Measurements from ENCODE around the gene G6PC2.
"Not testable (repeated sequence)": the region's sequence is repeated elsewhere in the genome, so short reads cannot be mapped to it uniquely, and the experiment has no call there.

Gene G6PC2

GRCh38 chr2:168907940-168908662 lies 7.0 kb downstream of the G6PC2 start:
- DNase-seq: no peak

DNA sequence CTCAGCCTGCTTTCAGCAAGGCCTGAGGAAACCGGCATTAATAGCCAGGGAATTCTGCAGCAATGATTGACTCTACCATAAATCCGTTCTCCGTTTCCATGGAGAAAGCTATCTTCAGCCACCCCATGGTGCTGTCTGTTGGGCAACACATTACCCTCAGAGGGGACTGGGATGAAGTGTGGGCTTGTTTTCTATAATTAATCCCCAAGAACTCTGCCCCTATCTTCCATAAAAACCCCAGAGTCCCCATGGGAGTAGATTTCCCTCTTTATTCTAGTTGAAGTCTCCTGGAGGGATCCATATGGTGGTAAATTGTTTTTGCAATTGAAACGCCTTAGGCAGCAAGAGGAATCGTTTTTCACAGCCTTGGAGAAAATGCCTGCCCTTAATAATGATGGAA lies 9.2 kb downstream of the G6PC2 start:
- no peak for DNase-seq

GRCh38 chr2:168912466-168912865 lies 11.4 kb downstream of the G6PC2 start:
- peak; percentile 31 for DNase-seq

DNA sequence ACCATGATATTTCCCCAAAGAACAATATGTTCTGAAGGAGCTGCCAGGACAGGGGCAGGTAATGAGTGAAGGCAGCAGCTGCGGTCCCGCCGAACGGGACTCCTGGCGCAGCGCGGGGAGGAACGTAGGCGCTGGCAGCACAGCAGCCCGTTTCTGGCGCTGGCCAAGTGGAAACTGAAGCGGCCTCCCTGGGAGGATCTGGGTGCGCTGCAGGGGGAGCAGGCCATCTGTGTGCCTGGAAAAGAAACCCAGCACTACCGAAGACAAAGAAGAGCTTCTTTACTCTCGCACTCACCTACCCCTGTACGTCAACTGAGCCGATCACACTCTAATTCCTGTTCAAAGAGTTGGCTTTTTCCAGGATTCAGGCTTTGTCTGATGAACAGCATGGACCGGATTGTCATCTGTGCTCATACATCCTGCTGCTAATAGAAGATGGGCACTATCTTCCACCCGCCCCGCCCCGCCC lies 11.8 kb downstream of the G6PC2 start:
- DNase-seq: peak; percentile 36

DNA sequence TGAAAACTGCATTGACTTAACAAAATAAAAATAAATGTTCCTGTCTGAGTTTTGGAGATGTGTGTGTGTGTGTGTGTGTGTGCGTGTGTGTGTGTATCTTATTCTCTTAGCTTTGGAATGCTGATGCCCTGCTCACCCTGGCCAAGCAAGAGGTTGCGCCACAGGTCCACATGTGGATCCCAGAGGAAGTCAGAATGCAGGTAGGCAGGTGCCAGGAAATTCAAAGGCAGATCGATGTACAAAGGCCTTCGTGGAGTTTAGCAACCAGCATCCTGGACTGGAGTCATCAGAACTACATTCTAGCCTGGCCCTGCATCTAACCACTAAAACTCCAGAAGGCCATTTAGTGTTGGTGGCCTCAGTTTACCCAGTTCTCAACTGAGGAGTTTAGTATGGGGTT lies 12.4 kb downstream of the G6PC2 start:
- no peak for DNase-seq

DNA sequence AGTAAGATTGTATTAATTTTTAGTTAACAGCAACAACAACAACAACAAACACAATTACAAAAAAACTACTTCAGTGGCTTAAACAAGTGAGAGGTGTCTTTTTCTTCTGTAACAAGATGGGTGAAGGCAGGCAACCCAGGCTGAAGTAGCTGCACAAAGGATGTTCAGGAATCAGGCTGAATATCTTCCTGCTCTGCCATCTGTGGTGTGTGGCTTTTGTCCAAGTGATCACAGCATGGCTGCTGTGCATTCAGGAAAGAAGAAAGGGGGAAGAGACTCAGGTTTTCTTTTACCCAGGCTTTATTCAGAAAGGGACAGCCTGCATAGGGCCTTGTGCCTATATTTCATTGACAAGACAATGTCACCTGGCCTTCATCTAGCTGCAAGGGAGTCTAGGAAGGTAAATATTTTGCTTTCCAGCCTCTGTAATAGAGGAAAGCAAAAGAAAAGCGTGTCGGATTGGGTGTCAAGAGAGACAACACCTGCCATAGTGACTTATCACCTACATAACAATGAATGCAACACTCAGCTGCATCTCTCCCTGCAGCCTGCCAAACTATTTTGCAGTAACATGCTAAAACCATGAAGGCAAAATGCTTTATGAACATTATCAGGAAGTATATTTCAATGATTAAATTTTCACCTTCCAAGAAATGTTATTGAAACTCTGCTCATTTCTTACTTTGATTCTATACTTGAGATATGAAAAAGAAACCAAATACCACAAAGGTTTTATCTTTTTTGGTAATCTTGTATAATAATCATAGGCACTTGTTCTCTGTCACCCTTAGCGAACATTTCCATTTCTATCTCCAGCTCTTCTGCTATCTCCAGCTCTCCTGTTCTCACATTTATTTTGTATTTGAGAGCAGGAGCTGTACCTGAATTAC lies 14.6 kb downstream of the G6PC2 start:
- no peak for DNase-seq

- no peak for DNase-seq
Observed at GRCh38 chr2:168916331-168916675, 15.2 kb downstream of the G6PC2 start.

DNA sequence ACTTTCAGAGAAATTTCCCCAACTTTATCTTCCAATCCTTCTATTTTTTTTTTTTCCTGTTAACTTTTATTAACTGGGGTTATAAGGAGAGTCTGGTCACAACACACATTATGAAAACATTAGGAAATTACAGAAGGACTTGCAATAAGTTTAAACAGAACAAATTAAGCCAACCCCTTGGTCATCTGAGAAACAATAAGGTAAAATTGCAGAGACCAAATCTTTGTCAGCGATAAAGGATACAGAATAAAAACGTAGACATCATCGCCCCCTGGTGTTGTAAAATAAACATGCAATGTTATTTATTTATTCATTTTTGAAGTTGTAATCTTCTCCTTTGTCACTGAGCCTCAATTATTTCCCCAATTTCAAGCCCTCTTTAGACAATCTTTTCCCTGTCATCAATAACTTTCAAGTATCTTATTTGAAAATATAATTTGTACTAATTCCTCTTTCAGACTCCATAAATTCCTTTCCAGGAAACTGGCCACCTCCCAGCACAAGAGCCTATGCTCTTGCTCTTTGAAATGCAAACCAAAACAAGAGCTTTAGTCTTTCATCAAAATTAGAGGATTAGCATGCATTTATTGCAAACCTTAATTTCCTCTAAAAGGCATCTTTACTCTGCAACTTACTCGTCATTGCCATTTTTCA lies 19.5 kb downstream of the G6PC2 start:
- no peak for DNase-seq

DNA sequence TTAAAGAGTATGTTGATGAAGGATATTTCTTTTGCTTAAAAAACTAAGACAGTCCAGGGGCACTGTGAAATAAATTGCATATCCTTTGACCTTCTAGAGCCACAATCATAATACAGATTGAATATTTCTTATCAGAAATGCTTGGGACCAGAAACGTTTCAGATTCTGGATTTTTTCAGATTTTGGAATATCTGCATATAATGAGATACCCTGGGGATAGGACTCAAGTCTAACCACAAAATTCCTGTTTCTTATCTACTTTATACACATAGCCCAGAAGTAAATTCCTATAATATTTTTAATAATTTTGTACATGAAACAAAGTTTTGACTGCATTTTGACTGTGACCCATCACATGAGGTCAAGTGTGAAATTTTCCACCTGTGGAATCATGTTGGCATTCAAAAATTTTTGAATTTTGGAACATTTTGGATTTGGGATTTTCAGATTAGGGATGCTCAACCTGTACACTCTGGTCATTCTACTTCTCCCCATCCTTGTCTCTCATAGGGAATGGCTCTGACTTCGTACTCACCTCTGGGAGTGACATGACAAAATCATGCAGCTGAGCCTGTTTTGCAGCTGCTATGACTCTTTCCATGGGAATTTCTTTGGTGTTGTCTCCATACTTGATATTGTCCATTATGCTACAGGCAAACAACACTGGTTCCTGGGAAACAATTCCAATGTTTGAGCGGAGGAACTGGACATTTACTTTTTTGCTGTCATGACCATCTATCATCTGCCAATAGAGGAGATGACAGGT lies 25.7 kb downstream of the G6PC2 start:
- DNase-seq: no peak

GRCh38 chr2:168928113-168928831 lies 27.2 kb downstream of the G6PC2 start:
- DNase-seq: no peak

GRCh38 chr2:168929031-168929430 lies 27.9 kb downstream of the G6PC2 start:
- no peak for DNase-seq

DNA sequence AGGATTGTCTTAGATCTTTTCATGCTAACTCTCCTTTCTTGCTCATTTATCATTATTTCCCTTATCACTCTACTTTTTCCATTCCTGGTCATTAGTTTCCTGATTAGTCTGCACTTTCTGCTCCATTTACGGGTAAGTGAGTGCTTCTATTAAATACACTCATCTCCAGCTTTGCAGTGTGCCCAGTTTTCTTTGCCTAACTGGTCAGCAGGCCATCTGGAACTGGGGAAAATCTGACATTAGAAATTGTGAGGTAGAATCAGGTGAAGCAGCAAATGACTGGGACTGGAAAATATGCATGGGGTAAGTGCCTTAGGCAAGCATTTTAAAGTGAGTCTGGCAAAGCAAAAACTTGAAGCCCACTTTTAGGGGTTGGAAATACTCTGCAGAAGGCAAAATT lies 29.2 kb downstream of the G6PC2 start:
- DNase-seq: no peak

DNA sequence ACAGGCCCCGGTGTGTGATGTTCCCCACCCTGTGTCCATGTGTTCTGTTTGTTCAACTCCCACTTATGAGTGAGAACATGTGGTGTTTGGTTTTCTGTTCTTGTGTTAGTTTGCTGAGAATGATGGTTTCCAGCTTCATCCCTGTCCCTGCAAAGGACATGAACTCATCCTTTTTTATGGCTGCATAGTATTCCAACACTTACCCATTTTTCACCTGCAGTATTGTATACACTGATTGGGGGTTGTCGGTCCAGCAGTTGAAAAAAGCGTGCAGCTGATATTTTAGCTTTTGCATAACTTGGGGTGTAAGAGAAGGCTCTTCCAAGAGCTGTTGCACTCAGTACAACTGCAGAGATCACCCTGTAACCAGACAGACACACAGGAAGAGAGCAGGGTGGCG lies 31.1 kb downstream of the G6PC2 start:
- not testable (repeated sequence) for DNase-seq

GRCh38 chr2:168934826-168935225 lies 33.7 kb downstream of the G6PC2 start:
- DNase-seq: no peak

DNA sequence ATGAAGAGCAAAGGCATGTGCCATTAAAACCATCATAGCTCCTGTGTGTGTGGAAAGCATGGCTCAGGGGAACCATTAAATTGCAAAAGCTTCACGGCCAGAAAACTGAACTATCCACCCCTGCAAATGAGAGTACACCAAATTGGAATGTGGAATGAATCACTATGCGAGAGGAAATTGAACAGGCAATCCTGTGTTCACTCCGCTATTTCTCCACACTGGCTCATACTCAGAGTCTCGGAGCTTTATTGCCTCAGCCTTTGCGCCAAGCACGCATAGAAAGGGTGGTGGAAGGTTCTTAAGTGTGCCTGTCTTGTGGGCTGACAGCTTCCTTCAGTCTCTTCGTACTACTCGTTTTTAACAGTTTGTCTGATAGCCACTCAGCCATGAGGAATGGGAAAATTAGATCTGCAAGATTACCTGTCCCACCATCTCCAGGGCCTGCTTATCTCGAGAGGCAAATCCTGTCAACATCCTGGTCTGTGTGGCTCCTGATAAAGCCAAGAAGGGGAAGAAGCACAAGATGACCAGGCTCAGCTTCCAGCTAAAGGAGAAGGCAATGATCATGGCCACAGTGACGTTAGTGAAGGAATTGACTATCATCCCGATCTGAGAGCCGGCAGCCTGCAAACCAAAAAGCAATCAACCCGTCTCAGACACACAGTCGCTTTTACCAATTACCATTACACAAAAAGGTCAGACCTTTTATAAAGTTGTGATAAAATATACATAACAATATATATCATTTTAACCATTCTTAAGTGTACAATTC lies 34.9 kb downstream of the G6PC2 start:
- DNase-seq: no peak

- no peak for DNase-seq
Observed at GRCh38 chr2:168939061-168939460, 38.0 kb downstream of the G6PC2 start.

DNA sequence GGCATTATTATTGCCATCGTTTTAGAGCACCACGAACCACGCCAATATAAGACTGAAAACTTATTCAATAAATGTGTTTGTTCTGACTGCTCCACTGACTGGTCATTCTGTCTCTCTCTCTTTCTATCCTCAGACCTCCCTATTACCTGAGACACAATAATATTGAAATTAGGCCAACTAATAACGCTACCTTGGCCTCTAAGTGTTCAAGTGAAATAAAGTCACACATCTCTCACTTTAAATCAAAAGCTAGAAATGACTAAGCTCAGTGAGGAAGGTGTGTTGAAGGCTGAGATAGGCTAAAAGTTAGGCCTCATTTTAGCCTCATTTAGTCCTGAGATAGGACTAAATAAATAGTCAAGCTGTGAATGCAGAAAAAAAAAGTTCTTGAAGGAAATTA lies 38.8 kb downstream of the G6PC2 start:
- DNase-seq: no peak

DNA sequence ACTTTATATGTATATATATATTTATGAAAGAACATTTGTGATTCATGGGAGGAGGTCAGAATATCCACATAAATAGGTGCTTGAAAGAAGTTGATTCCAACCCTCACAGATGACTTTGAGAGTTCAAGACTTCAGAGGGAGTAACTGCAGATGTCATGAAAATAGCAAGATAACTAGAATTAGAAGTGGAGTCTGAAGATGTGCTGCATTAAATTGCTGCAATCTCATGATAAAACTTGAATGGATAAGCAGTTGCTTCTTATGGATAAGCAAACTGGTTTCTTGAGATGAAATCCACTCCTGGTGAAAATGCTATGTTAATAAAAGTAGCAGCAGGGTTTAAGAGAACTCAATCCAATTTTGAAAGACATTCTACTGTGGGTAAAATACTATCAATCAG lies 40.2 kb downstream of the G6PC2 start:
- DNase-seq: no peak

DNA sequence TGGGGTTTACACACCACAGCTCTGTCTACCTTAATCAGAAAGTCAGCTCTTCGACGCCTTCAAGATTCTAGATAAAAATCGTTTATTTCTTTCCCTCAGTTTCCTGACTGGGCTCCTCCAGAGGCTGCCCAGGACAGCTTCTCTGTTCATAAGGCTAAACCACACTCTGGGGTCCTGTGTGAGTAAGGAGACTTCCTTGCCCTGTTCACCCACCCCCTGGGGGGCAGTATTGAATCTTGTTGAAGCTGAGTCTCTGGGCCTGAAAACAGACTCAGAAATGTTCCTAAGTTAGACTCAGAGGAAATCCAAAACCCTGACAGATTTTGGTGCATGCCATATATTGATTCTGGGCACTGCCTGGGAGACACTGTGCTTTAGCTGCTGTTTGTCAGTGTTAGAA lies 43.0 kb downstream of the G6PC2 start:
- DNase-seq: no peak

DNA sequence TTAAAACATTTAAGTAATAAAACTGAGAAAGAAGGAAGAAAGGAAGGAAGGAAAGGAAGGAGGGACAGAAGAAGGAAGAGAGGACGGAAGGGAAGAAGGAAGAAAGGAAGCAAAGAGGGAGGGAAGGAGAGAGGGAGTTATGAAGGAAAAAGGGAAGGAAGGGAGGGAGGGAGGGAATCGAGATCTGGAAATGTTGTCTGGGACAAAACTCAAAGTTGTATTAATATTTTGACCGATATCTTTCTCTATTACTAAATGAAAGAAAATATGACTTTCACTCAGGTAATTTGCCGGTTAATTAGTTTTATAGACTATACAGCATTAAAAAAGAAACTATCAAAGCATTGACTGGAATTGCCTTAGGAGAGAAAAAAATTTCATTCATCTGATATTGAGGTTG lies 44.4 kb downstream of the G6PC2 start:
- DNase-seq: no peak

DNA sequence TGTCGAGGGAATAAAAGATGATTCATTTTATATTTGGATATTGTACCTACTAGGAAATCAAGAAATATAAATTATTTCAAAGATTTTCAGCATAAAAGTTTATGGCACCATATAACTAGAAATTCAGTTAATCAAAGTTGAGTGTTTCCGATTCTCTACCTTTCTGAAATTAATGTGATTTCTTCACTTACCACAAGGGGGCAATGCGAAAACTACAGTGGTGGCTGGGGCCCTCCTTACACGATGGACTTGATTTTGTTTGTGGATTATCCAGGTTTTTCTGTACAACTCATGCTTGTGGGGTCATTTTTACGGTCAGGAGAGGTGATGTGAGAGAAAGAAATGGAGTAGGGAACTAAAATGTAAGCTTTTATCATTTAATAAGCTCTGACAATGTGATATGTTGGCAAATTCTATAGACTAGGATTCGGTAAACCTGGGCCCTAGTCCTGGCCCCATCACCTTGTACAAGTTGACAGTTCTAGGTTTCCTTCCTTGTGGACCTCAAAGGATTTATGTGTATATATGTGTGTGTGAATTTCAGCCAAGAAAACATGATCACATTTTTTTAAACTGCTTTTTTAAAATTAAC lies 47.6 kb downstream of the G6PC2 start:
- DNase-seq: no peak

Data from midbrain (tissue), 1 donor.